Smooth muscle cell (in vitro differentiated cells): ENCODE results near the gene FAM89B. TPM values are rescaled to one million over a fixed set of nuclear protein-coding genes. Genes with fewer than 3 reads are reported as not detected.

Source experiments
- DNase-seq: peaks from one replicate; lab custom pipeline; 2025; ENCODE audit not compliant: unreplicated experiment; lab: John Stamatoyannopoulos, UW
- H2AFZ ChIP-seq: fragments of 200-600 bp; sonication (generic); 2 replicates; pipeline ENCODE4 v1.6.0; 2016; ENCODE audit warnings: antibody characterized with exemption, low read depth, mild to moderate bottlenecking
- H3F3A ChIP-seq: fragments of 200-600 bp; sonication (generic); 2 replicates; pipeline ENCODE4 v1.6.0; 2017; ENCODE audit warnings: antibody characterized with exemption, low read depth
- H3K27ac ChIP-seq: fragments of 200-600 bp; sonication (generic); 2 replicates; pipeline ENCODE4 v1.5.1; 2016; ENCODE audit warnings: low read depth, mild to moderate bottlenecking
- H3K27me3 ChIP-seq: fragments of 200-600 bp; sonication (generic); 2 replicates; pipeline ENCODE4 v1.6.1; 2016; ENCODE audit warnings: low read depth, mild to moderate bottlenecking
- H3K36me3 ChIP-seq: fragments of 200-600 bp; sonication (generic); 2 replicates; pipeline ENCODE4 v1.5.1; 2016; ENCODE audit warnings: low read depth
- H3K4me1 ChIP-seq: fragments of 200-600 bp; sonication (generic); 2 replicates; pipeline ENCODE4 v1.5.1; 2016; ENCODE audit warnings: low read depth
- H3K4me2 ChIP-seq: fragments of 200-600 bp; sonication (generic); 2 replicates; pipeline ENCODE4 v1.6.0; 2016; ENCODE audit warnings: mild to moderate bottlenecking
- H3K4me3 ChIP-seq: fragments of 200-600 bp; sonication (generic); 2 replicates; pipeline ENCODE4 v1.5.1; 2016; ENCODE audit warnings: mild to moderate bottlenecking
- H3K79me2 ChIP-seq: fragments of 200-600 bp; sonication (generic); 2 replicates; pipeline ENCODE4 v1.6.0; 2016; ENCODE audit warnings: low read depth, mild to moderate bottlenecking
- H3K9ac ChIP-seq: fragments of 200-600 bp; sonication (generic); 2 replicates; pipeline ENCODE4 v1.6.0; 2016; ENCODE audit warnings: low read depth
- H3K9me3 ChIP-seq: fragments of 200-600 bp; sonication (generic); replicated peaks from 2 replicates; pipeline ENCODE4 v1.5.1; 2016; ENCODE audit warnings: low read depth
- H4K20me1 ChIP-seq: fragments of 200-600 bp; sonication (generic); 2 replicates; pipeline ENCODE4 v1.6.0; 2016; ENCODE audit warnings: low read depth
- CTCF ChIP-seq: fragments of 200-600 bp; sonication (generic); IDR thresholded peaks from 2 replicates; pipeline ENCODE4 v1.5.1; 2017; ENCODE audit warnings: borderline replicate concordance, mild to moderate bottlenecking, antibody characterized with exemption; ENCODE audit not compliant: insufficient read depth, poor library complexity, severe bottlenecking
- WGBS: methylation state at CpG from one replicate; pipeline ENCODE4 v1.1.7; 2016; ENCODE audit warnings: low lambda C conversion rate; 5-methylcytosine and 5-hydroxymethylcytosine counted together
- polyA plus RNA-seq: library from polyadenylated mRNA; unstranded; fragments of >200 nt; fragmentation: Nextera tagmentation; extraction: Ambion mirVana; gene quantifications from 2 replicates; pipeline ENCODE4 v1.2.1, GENCODE V29; 2016
- total RNA-seq: library from RNA; depleted of rRNA; stranded (reverse); fragments of >200 nt; gene quantifications from 2 replicates; pipeline ENCODE4 v1.2.3, GENCODE V29; 2014

FAM89B gene
- total and polyA plus RNA-seq, 2 experiments from 2014 or later, result 63.9 to 174 TPM

DNA sequence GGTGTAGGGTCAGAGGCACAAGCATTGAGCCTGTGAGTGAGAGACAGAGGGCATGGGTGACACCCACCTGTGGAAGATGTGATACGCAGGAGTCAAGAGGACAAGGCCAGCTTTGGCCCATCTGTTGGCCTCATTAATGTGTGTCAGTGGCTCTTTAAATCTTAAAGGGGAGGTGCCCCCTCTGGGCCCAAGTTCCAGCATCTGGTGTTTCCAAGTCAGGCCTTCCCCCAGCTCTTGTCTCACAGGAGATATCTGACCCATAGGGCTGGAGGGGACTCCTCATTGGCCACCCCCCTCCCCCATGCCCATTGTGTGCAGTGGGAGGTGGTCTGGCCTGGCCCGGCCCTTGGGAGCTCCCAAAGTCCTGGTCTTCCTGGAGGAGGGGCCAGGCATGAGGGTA, 14.3 kb downstream of the FAM89B start:
- H3K36me3 ChIP-seq, result no peaks in the 10 kb centered on the region
- H3F3A ChIP-seq, result peaks cover 5% of the 10 kb centered on the region
- no peak overlapping the region for H3K4me3 ChIP-seq
- no peak overlapping the region for H3K27ac ChIP-seq
- H3K9me3 ChIP-seq, result no peaks in the 10 kb centered on the region
- H4K20me1 ChIP-seq, result no peaks in the 10 kb centered on the region
- H2AFZ ChIP-seq, result no peak overlapping the region
- H3K27me3 ChIP-seq, result peaks cover 4% of the 10 kb centered on the region
- H3K79me2 ChIP-seq, result no peaks in the 10 kb centered on the region
- no peak for TF ChIP-seq CTCF
- H3K9ac ChIP-seq, result no peak overlapping the region
- no peak overlapping the region for H3K4me2 ChIP-seq
- 47% methylated on average over 2 of the region's 2 CpGs for WGBS
- no peak for DNase-seq
- H3K4me1 ChIP-seq, result peaks cover 6% of the 10 kb centered on the region

- Histone ChIP-seq H3K4me3 (no peak overlapping the region), H3K4me1 (peaks cover 16% of the 10 kb centered on the region), H3K4me2 (no peak overlapping the region), H3K9ac (no peak overlapping the region), H3K9me3 (no peaks in the 10 kb centered on the region), H3K36me3 (no peaks in the 10 kb centered on the region), H2AFZ (no peak overlapping the region), H4K20me1 (no peaks in the 10 kb centered on the region), H3K79me2 (no peaks in the 10 kb centered on the region), H3F3A (peaks cover 5% of the 10 kb centered on the region), H3K27ac (no peak overlapping the region), H3K27me3 (peaks cover 4% of the 10 kb centered on the region)
- DNase-seq, result no peak
- WGBS, result 73% methylated on average over 13 of the region's 13 CpGs
- peak; percentile 38 for TF ChIP-seq CTCF
Observed at GRCh38 chr11:65588199-65589054, 16.1 kb downstream of the FAM89B start.

DNA sequence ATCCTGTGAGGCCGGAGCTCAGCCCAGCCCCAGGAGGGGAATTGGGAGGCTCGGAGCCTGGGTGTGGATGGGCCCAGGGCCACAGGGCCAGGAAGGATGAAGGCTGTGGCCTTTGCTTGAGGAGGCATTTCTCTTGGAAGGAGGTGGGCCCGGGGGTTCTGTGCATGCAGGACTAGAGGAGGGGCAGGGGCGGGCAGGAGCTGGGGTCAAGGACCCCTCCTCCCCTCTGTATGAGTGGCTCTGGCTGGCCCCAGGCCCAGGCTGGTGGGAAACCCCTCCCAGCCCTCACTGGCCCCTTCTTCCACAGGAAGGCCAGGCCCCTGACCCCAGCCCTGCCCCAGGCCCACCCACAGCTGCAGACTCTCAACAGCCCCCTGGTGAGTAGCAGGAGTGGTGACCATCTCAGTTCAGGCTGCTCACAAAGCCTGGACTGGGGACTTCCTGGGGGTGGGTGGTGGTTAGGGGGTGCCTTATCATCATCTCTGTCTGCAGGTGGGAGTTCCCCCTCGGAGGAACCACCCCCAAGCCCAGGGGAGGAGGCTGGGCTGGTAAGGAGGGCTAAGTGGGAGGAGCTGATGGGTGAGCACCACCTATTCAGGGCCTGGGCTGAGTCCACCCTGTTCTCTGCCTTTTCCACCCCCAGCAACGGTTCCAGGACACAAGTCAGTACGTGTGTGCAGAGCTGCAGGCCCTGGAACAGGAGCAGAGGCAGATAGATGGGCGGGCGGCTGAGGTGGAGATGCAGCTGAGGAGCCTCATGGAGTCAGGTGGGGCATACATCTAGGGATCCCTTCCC, 17.3 kb downstream of the FAM89B start:
- Histone ChIP-seq H3K27me3 (peaks cover 2% of the 10 kb centered on the region), H3K27ac (no peak overlapping the region), H4K20me1 (no peaks in the 10 kb centered on the region), H3K79me2 (no peaks in the 10 kb centered on the region), H3K4me3 (no peak overlapping the region), H3K36me3 (no peaks in the 10 kb centered on the region), H3K4me1 (peaks cover 16% of the 10 kb centered on the region), H2AFZ (no peak overlapping the region), H3K4me2 (no peak overlapping the region), H3K9me3 (no peaks in the 10 kb centered on the region), H3K9ac (no peak overlapping the region), H3F3A (peaks cover 5% of the 10 kb centered on the region)
- 90% methylated on average over 8 of the region's 9 CpGs for WGBS
- TF ChIP-seq CTCF, result no peak
- DNase-seq, result no peak
